WTC11 (cell line): ENCODE results near the gene PRLR. TPM values are rescaled to one million over a fixed set of nuclear protein-coding genes. Genes with fewer than 3 reads are reported as not detected.

Experiments used
- ATAC-seq: fragments of 200-7000 bp; cut with Tn5 transposase; 2 replicates; pipeline ENCODE4 v1.10.0; 2021; ENCODE audit warnings: mild to moderate bottlenecking, moderate library complexity
- CTCF ChIA-PET: fragments of 300-600 bp; sonication (Branson Sonifier 250); formaldehyde crosslinking; loops from one replicate; lab custom pipeline; 2021; ENCODE audit warnings: antibody characterized with exemption; lab: Charles Lee
- POLR2A ChIA-PET: fragments of 350-600 bp; sonication (Branson Sonifier 250); formaldehyde crosslinking; loops from one replicate; lab custom pipeline; 2021; ENCODE audit warnings: antibody characterized with exemption; lab: Charles Lee
- DNase-seq: peaks from one replicate; pipeline ENCODE4 v3.0.0; 2021; ENCODE audit warnings: low spot score
- H3K27ac Mint-ChIP-seq: 2 replicates; pipeline ENCODE4 v1.8.0; 2021; ENCODE audit warnings: mixed read lengths
- H3K27me3 Mint-ChIP-seq: 2 replicates; pipeline ENCODE4 v1.8.0; 2021; ENCODE audit warnings: low read depth, mild to moderate bottlenecking, moderate library complexity, mixed read lengths
- H3K36me3 Mint-ChIP-seq: 2 replicates; pipeline ENCODE4 v1.8.0; 2021; ENCODE audit warnings: mixed read lengths
- H3K4me1 Mint-ChIP-seq: 2 replicates; pipeline ENCODE4 v1.8.0; 2022; ENCODE audit warnings: mixed read lengths
- H3K4me3 Mint-ChIP-seq: 2 replicates; pipeline ENCODE4 v1.8.0; 2021; ENCODE audit warnings: mild to moderate bottlenecking, moderate library complexity, mixed read lengths
- H3K9me3 Mint-ChIP-seq: 2 replicates; pipeline ENCODE4 v1.8.0; 2021; ENCODE audit warnings: mixed read lengths
- CDX4 ChIP-seq: fragments of 250-450 bp; sonication (Bioruptor Pico); IDR thresholded peaks from 2 replicates; pipeline ENCODE4 v1.9.0; 2021; ENCODE audit warnings: moderate library complexity, mild to moderate bottlenecking, inconsistent platforms, borderline replicate concordance
- E2F4 ChIP-seq: sonication (generic); formaldehyde crosslinking; IDR thresholded peaks from 2 replicates; pipeline ENCODE4 v1.8.1; 2022; ENCODE audit warnings: low read depth, mild to moderate bottlenecking, moderate library complexity, missing genetic modification reagents, borderline replicate concordance
- GTF2I ChIP-seq: fragments of 250-450 bp; sonication (Bioruptor Pico); conservative IDR thresholded peaks from 2 replicates; pipeline ENCODE4 v1.4.0; 2021; ENCODE audit warnings: mild to moderate bottlenecking
- IRF2 ChIP-seq: sonication (generic); formaldehyde crosslinking; IDR thresholded peaks from 2 replicates; pipeline ENCODE4 v1.8.0; 2022; ENCODE audit warnings: low read depth, missing genetic modification reagents, borderline replicate concordance
- NFYB ChIP-seq: sonication (generic); formaldehyde crosslinking; conservative IDR thresholded peaks from 2 replicates; pipeline ENCODE4 v1.8.0; 2022; ENCODE audit warnings: low read depth, missing genetic modification reagents
- PRDM15 ChIP-seq: sonication (generic); formaldehyde crosslinking; IDR thresholded peaks from 2 replicates; pipeline ENCODE4 v1.8.0; 2022; ENCODE audit warnings: missing genetic modification reagents
- SP1 ChIP-seq: sonication (generic); formaldehyde crosslinking; conservative IDR thresholded peaks from 2 replicates; pipeline ENCODE4 v1.8.1; 2022; ENCODE audit warnings: missing genetic modification reagents
- TCF7 ChIP-seq: sonication (generic); formaldehyde crosslinking; IDR thresholded peaks from 2 replicates; pipeline ENCODE4 v1.8.0; 2022; ENCODE audit warnings: mild to moderate bottlenecking, low read depth, missing genetic modification reagents, moderate library complexity
- TEAD1 ChIP-seq: sonication (generic); formaldehyde crosslinking; IDR thresholded peaks from 2 replicates; pipeline ENCODE4 v1.8.0; 2022; ENCODE audit warnings: mild to moderate bottlenecking, missing genetic modification reagents
- ZBTB43 ChIP-seq: sonication (generic); formaldehyde crosslinking; IDR thresholded peaks from 2 replicates; pipeline ENCODE4 v1.8.1; 2023; ENCODE audit warnings: mild to moderate bottlenecking, missing genetic modification reagents
- ZNF232 ChIP-seq: sonication (generic); formaldehyde crosslinking; IDR thresholded peaks from 2 replicates; pipeline ENCODE4 v1.8.0; 2022; ENCODE audit warnings: mild to moderate bottlenecking, missing genetic modification reagents
- ZNF263 ChIP-seq: sonication (generic); formaldehyde crosslinking; IDR thresholded peaks from 2 replicates; pipeline ENCODE4 v1.8.1; 2022; ENCODE audit warnings: low read depth, mild to moderate bottlenecking, moderate library complexity, missing genetic modification reagents
- ZNF423 ChIP-seq: fragments of 250-450 bp; sonication (Bioruptor Pico); IDR thresholded peaks from 2 replicates; pipeline ENCODE4 v2.1.2; 2022; ENCODE audit warnings: mild to moderate bottlenecking, moderate library complexity
- total RNA-seq: library from RNA; stranded (reverse); gene quantifications from 3 replicates; pipeline ENCODE4 v1.2.3, GENCODE V29; 2021
- TF ChIP-seq, protein P1 (sequence below): fragments of 250-450 bp; sonication (Bioruptor Pico); conservative IDR thresholded peaks from 2 replicates; pipeline ENCODE4 v1.9.0; 2021; ENCODE audit warnings: mild to moderate bottlenecking
- TF ChIP-seq, protein P2 (sequence below): sonication (generic); formaldehyde crosslinking; IDR thresholded peaks from 2 replicates; pipeline ENCODE4 v1.8.0; 2023; ENCODE audit warnings: missing genetic modification reagents, mild to moderate bottlenecking, borderline replicate concordance
- TF ChIP-seq, protein P3 (sequence below): sonication (generic); formaldehyde crosslinking; conservative IDR thresholded peaks from 2 replicates; pipeline ENCODE4 v1.8.1; 2023; ENCODE audit warnings: mild to moderate bottlenecking, low read depth, missing genetic modification reagents, moderate library complexity

Gene PRLR
- total RNA-seq, 1 experiment from 2014 or later, result 3.2 TPM

DNA sequence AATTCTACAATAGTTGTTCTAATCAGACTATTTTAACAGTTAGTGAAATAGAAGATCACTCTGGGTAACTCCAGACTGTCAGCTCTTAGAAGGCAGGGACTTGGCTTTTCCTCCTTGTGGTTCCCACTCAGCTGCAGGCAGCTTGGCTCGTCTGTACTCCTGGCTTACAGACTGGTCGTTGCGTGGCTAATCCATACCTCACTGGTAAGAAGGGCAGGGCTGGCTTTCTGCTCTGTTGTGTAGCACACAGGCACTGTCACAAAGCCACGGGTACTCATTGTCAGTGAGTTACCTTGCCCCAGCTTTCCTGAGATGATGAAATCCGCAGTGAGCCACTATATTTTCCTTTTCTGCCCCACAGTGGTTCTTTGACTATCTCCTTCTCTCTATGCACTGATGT is 1.8 kb upstream of the PRLR start:
- TF ChIP-seq E2F4 (CRISPR knock-in tag) (no peak), IRF2 (CRISPR knock-in tag) (no peak), NFYB (no peak), ZNF232 (CRISPR knock-in tag) (no peak), ZNF423 (CRISPR knock-in tag) (no peak), TCF7 (CRISPR knock-in tag) (no peak), TEAD1 (no peak), GTF2I (CRISPR knock-in tag) (no peak), PRDM15 (CRISPR knock-in tag) (no peak), ZBTB43 (CRISPR knock-in tag) (no peak), SP1 (no peak)
- TF ChIP-seq, protein P1, sequence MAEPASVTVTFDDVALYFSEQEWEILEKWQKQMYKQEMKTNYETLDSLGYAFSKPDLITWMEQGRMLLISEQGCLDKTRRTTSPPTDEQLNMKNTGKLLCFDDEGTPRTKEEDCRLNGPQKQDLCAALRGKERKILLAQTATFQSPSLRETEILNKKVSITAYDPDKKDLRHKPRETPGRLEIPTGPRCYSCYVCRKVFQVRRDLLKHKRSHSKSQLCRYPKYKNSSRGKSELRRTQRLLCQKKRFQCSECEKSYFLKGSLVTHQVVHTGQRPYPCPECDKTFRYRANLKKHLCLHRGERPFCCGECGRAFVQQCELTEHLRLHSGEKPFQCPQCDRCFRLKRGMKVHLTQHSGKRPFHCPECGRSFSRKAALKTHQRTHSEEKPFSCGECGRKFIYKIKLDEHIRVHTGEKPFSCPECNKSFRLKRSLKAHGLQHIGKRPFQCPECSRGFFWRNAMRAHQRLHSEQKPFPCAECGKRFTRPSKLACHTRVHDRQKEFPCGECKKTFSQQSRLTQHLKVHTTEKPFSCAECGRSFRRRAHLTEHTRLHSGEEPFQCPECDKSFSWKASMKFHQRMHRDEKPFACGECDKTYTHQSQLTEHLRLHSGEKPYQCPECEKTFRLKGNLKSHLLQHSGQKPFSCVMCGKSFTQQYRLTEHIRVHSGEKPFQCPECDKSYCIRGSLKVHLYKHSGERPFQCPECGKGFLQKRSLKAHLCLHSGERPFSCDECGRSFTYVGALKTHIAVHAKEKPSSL, result no peak
- no peak for ATAC-seq
- H3K4me3 Mint-ChIP-seq, result no peak overlapping the region
- H3K9me3 Mint-ChIP-seq, result peaks cover 3% of the 10 kb centered on the region; the same call in 1 of the 2 replicates
- ChIA-PET CTCF (no interaction called here), POLR2A (no interaction called here)
- no peak for DNase-seq
- no peaks in the 10 kb centered on the region for H3K36me3 Mint-ChIP-seq
- peaks cover 7% of the 10 kb centered on the region; the same call in 1 of the 2 replicates for H3K27me3 Mint-ChIP-seq
- H3K27ac Mint-ChIP-seq, result no peak overlapping the region
- H3K4me1 Mint-ChIP-seq, result peaks cover 25% of the 10 kb centered on the region

GRCh38 chr5:35229076-35230037 is 930 bp downstream of the PRLR start:
- Mint-ChIP-seq H3K27me3 (peaks cover 7% of the 10 kb centered on the region; the same call in 1 of the 2 replicates), H3K27ac (peak overlapping the region; percentile 87), H3K4me1 (peaks cover 29% of the 10 kb centered on the region), H3K36me3 (no peaks in the 10 kb centered on the region), H3K4me3 (peak overlapping the region; percentile 86), H3K9me3 (peaks cover 2% of the 10 kb centered on the region; the same call in 1 of the 2 replicates)
- peak; percentile 90 for ATAC-seq
- ChIA-PET CTCF (interaction anchor here (1.0 to 2.4 kb wide), 10 partner anchors 18 to 697 kb away, joined by 3 to 22 read pairs (median 4); no protein-coding TSS in a partner anchor), POLR2A (interaction anchor here (1.0 to 1.9 kb wide), 2 partner anchors 108 to 370 kb away, joined by 4 to 7 read pairs; no protein-coding TSS in a partner anchor)
- peak; percentile 79 for DNase-seq
- TF ChIP-seq, protein P2, sequence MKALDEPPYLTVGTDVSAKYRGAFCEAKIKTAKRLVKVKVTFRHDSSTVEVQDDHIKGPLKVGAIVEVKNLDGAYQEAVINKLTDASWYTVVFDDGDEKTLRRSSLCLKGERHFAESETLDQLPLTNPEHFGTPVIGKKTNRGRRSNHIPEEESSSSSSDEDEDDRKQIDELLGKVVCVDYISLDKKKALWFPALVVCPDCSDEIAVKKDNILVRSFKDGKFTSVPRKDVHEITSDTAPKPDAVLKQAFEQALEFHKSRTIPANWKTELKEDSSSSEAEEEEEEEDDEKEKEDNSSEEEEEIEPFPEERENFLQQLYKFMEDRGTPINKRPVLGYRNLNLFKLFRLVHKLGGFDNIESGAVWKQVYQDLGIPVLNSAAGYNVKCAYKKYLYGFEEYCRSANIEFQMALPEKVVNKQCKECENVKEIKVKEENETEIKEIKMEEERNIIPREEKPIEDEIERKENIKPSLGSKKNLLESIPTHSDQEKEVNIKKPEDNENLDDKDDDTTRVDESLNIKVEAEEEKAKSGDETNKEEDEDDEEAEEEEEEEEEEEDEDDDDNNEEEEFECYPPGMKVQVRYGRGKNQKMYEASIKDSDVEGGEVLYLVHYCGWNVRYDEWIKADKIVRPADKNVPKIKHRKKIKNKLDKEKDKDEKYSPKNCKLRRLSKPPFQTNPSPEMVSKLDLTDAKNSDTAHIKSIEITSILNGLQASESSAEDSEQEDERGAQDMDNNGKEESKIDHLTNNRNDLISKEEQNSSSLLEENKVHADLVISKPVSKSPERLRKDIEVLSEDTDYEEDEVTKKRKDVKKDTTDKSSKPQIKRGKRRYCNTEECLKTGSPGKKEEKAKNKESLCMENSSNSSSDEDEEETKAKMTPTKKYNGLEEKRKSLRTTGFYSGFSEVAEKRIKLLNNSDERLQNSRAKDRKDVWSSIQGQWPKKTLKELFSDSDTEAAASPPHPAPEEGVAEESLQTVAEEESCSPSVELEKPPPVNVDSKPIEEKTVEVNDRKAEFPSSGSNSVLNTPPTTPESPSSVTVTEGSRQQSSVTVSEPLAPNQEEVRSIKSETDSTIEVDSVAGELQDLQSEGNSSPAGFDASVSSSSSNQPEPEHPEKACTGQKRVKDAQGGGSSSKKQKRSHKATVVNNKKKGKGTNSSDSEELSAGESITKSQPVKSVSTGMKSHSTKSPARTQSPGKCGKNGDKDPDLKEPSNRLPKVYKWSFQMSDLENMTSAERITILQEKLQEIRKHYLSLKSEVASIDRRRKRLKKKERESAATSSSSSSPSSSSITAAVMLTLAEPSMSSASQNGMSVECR (CRISPR knock-in tag), result no peak
- peak; percentile 65; the same call in 1 of the 2 replicates for TF ChIP-seq ZNF263 (CRISPR knock-in tag)
- TF ChIP-seq CDX4 (CRISPR knock-in tag), result no peak
- TF ChIP-seq, protein P3, sequence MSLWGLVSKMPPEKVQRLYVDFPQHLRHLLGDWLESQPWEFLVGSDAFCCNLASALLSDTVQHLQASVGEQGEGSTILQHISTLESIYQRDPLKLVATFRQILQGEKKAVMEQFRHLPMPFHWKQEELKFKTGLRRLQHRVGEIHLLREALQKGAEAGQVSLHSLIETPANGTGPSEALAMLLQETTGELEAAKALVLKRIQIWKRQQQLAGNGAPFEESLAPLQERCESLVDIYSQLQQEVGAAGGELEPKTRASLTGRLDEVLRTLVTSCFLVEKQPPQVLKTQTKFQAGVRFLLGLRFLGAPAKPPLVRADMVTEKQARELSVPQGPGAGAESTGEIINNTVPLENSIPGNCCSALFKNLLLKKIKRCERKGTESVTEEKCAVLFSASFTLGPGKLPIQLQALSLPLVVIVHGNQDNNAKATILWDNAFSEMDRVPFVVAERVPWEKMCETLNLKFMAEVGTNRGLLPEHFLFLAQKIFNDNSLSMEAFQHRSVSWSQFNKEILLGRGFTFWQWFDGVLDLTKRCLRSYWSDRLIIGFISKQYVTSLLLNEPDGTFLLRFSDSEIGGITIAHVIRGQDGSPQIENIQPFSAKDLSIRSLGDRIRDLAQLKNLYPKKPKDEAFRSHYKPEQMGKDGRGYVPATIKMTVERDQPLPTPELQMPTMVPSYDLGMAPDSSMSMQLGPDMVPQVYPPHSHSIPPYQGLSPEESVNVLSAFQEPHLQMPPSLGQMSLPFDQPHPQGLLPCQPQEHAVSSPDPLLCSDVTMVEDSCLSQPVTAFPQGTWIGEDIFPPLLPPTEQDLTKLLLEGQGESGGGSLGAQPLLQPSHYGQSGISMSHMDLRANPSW, result no peak
